ENCODE results near the gene MT2A. TPM values are rescaled to one million over a fixed set of nuclear protein-coding genes. Genes with fewer than 3 reads are reported as not detected.

Gene MT2A
- polyA plus RNA-seq, 3 donors = 26.6 to 27.3 (median 26.9) TPM

DNA sequence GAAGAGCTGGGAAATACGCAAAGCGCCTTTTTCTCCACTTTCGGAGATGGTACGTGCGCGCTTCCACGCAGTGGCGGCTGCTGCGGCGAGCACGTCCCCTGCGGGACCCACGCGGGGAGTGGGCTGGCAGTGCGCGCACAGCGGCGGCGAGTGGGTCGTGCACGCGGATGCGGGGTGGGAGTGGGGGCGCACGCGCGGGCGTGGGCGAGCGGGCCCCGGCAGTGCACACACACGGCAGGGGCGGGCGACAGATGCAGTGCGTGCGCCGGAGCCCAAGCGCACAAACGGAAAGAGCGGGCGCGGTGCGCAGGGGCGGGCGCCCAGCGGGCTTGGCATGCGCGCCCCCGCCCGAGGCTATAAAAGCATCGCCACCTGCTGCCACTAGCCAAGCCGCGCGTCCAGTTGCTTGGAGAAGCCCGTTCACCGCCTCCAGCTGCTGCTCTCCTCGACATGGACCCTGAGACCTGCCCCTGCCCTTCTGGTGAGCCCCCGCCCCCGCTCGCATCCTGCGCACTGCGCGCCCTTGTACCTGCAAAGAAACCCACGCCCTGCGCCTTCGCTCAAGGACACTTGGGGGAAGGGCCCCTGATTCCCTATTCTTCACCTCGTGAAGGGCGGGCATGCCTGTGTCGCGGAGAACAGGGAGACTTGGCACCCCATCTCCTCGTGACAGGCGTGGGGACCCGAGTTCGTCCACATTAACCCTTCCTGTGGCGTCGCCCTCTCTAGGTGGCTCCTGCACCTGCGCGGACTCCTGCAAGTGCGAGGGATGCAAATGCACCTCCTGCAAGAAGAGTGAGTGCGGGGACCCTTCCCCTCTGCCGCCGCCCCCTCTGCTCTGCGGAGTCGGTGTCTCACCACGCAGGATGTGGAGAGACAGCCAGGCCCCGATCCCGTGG lies 19.0 kb upstream of the MT2A start, which contains the start of gene MT3:
Gene MT3, plus strand, starts transcription at position 388 of the 899 bp plus-strand sequence. Its CDS starts 63 bp downstream, at position 451.
- DNase-seq = peak; percentile 31

DNA sequence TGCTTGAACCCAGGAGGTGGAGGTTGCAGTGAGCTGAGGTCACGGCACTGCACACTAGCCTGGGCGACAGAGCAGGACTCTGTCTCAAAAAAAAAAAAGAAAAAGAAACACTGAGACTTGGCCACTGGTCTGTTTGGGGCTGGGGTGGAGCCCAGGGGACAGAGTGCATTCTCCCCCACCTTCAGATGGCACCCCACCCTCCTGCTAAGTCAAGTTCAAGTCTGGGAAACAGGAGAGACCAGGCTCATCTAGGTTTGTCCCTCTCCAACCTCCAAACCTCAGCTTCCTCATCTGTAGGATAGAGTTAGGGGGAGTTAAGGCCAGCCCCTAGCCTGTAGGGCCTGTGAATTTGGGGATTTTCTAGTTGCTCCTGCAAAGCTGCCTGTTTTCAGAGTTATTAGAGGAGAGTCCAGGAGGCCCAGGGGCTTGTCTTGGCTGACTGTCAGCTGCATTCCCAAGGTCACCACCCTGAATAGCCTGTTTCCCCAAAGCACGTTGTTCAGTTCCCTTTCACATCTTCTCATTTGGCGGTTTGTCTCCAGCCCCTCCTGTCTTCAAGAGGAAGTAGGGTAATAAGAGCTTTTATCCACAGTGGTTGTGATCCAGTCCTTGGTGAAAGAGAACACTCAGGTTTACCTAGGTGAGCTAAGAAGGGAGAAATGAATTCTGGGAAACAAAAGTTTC lies 16.9 kb upstream of the MT2A start:
- DNase-seq = no peak

DNA sequence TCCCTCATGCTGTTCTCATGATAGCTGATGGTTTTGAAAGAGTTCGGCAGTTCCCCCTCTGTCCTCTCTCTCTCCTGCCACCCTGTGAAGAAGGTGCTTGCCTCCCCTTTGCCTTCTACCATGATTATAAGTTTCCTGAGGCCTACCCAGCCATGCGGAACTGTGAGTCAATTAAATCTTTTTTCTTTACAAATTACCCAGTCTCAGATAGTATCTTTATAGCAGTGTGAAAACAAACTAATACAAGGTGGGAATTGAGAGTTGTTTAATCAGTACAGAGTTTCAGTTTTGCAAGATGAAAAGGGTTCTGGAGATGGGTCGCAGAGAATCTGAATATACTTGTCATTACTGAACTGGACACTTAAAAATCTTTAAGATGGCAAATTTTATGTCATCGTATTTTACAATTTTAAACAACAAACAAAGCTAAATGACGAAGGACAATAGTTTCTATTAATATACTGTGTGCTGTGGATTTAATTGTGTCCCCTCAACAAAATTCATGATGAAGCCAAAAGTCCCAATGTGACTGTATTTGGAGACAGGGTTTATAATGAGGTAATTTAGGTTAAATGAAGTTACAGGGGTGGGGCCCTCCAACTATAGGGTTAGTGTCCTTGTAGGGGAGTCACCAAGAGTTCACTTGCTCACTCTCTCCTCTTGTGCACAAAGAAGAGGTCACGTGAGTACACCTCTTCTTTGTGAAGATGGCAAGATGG lies 14.7 kb upstream of the MT2A start:
- DNase-seq = no peak

DNA sequence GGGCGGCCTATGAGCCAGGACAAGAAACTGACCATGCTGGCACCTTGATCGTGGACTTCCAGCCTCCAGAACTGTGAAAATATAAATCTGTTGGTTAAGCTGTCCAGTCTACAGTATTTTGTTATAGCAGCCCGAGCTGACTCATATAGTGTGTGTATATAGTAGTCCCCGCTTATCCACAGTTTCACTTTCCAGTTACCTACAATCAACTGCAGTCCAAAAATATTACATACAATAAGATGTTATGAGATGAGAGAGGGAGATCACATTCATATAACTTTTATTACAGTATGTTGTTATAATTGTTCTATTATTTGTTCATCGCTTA lies 14.1 kb upstream of the MT2A start:
- no peak for DNase-seq

DNA sequence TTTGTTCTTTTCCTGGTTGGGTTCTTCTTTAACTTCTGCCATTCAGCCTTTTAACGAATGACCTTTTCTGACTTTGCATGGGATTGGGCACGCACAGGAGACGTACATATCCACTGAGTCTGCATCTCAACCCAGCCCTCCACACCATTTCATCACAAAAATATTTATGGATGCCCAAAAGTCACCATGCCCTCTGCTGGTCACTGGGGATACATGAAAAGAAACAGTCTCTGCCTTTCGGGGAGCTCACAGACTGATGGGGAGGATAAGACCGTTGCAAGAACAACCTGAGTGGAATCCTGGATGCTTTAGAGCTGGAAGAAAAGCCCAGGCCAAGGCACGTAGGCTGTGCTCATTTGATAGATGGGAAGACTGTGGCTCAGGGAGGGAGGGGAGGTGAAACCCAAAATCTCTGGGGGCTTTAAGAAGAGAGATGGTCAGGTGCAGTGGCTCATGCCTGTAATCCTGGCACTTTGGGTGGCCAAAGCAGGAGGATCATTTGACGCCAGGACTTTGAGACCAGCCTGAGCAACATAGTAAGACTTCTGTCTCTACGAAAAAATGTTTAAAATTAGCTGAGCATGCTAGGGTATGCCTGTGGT lies 7.9 kb upstream of the MT2A start:
- no peak for DNase-seq

DNA sequence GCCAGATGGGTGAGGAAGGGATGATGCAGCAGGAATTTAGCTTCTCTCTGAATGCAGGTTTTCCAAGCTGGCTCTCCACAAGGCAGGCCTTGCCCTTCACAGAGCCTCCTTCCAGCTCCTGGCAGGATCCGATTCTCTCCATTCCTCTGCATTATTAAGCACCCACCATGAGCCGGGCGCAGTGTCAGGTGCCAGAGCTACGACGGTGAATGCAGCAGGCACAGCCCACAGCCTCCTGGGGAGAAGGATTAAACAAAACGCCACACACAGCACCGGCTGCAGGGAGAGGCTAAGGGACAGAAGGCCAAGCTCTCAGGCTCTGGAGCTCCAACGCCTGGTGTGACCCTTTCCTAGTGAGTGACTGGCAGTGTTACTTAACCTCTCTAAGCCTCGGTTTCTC lies 7.1 kb upstream of the MT2A start:
- DNase-seq = no peak

DNA sequence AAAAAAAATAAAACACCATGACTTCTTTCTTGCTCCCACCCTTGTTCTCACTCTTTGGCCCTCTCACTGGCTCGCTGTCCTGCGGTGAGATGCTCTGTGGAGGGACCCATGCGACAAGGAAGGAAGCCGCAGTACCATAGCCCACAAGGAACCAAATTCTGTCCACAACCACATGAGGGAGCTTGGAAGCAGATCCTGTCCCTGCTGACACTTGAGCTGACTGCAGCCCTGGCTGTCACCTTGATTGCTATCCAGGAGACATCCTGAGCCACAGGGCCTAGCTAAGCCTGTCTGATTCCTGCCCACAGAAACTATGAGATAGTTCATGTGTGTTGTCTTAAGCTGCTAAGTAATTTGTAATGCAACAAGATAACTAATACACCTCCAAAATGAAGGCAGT lies 4.8 kb upstream of the MT2A start:
- DNase-seq = no peak

DNA sequence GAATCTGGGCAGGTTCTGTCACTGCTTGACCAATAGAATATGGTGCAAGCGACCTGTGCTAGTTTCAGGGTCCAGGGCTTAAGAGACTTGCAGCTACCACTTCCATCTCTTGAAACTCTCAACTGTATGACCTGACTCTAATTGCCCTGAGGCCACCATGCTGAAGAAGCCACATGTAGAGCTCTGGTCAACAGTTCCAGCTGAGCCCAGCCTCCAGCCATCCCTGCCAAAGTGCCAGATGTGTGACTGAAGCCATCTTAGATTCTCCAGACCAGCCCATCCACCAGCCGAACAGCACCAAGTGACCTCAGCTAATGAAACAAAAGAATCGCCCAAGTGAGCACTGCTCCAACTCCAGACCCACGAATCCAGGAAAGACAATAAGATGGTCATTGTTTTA lies 3.4 kb upstream of the MT2A start:
- DNase-seq = no peak

DNA sequence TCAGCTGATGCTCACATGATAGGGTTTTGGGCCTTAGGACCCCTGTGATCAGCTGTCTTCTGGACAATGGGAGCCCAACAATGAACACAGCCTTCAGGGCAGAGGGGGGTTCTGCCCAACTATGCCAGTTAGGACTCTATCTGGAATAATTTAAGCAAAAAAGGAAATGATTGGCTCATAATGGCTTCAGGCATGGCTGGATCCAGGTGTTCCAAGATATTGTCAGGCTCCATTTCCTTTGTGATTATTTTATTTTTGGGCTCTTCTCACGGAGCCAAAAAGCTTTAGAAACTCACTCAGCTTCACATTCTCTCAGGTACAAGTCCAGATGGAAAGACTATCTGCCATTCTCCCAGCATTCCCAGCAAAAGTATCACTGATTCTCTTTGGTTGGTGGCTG lies 2.9 kb upstream of the MT2A start:
- DNase-seq = no peak

DNA sequence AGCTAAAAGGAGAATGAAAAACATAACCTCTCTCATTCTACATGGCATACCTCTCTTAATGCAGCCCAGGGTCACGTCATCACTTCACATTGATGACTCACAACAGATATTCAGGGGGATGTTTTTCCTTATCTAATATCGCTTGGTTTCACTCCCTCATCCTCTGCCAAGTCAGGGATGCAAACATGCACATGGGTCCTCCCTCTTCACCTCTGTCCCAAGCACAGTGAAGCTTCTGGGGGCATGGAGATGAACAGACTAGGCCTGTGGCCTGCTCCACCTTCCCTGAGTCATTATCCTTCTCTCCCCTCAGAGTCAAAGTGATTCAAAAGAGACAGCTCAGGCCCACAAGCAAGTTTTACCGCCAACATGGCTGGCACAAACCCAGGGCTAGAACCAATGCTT lies 2.3 kb upstream of the MT2A start:
- no peak for DNase-seq

DNA sequence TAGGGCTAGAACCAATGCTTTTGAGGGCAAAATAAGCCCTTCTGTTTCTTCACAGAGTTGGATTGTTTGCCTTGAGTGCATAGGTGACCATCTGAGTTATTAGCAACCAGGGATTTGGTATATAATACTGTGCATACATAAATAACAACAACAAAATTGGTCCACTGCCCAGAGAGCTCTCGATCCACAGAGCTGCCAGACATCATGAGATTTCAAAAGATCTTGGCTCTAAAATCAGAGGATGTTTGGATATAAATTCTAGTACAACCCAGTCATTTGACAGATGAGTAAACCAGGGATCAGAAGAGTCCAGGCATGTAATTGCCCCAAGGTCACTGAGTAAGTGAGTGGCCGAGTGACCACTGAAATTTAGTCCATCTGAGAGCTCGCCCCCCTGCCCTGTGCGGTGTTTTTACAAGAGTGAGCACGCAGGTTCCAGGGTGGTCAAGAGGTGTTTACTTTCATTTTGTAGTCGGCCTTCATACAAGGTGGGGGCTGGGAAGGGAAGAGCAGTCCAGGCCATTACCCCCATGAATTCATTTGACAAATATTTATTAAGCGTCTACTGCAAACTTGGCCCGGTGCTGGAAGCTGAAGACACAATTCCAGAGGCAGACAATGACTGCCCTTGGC lies 1.8 kb upstream of the MT2A start:
- no peak for DNase-seq

DNA sequence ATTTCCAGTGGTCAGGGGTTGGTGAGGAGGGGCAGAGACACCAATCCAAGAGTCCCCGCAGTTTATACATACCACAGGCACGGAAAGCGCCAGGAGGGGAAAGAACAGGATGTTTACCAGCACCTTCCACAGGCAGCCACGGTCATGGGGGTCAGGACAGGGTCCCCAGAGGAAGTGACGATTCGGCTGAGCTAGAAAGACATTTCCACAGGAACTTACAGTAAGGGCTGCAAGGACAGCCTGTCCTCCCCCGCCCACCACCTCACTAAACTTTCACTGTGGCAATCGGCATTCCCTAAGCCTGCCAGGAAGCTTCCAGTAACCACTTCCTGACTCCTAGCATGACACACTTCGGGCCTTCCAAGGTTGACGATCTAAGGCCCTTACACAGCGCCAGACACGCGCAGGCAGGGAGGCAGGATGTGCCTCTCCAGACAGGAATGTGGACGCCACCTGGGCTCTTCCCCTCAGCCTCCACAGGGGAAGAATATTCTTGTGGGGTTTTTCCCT lies 1.2 kb upstream of the MT2A start:
- no peak for DNase-seq

DNA sequence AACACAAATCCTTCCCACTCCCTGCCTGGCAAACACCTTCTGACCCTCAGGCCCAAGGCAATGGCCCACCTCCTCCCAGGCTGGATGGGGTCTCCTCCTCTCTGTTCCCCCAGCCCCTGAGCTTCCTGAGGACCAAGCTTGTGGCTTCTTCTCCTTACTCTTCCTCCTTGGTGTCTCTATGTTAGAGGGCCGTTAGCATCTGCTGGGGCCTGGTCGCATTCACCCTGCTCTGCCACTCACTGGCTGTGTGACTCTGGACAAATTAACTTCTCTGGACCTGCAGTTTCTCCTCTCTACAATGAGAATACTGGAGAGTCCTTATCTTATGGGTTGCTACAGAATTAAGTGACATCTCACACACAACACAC lies 725 bp upstream of the MT2A start:
- DNase-seq = no peak

DNA sequence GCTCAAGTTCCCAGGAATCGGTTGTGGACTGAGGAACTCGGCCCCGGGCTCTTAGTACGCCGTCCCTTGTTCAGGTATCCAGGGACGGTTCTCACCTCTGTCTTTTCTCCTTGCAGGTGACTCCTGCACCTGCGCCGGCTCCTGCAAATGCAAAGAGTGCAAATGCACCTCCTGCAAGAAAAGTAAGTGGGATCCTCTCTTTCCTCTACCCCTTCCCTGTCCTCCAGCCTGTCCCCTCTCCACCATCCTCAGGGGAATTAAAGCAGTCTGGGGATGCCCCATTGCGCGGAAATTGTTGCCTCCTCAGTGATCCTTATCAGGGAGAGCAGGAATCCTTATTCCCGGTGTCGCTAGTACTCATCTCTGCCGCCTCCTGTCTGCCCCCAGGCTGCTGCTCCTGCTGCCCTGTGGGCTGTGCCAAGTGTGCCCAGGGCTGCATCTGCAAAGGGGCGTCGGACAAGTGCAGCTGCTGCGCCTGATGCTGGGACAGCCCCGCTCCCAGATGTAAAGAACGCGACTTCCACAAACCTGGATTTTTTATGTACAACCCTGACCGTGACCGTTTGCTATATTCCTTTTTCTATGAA lies 585 bp downstream of the MT2A start:
- no peak for DNase-seq

DNA sequence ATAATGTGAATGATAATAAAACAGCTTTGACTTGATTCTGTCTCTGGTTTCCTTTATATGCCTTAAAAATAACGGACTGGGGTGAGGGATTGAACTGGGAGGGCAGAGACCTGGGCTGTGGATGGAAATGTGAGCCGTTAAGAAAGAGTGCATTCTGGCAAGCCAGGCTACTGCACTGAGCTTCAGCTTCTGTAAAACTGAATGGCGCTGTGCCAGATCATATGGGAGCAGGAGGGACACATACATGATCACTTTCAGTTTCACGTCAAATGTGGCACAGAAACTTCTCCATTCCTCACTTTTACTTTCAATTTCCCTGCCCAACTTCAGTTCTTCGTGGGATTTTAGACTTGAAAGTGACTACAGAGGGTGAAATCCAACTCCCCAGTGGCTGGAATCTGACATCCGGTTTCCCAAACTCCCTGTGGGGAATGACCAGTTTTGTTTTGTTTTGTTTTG lies 1.1 kb downstream of the MT2A start:
- peak; percentile 79 for DNase-seq

DNA sequence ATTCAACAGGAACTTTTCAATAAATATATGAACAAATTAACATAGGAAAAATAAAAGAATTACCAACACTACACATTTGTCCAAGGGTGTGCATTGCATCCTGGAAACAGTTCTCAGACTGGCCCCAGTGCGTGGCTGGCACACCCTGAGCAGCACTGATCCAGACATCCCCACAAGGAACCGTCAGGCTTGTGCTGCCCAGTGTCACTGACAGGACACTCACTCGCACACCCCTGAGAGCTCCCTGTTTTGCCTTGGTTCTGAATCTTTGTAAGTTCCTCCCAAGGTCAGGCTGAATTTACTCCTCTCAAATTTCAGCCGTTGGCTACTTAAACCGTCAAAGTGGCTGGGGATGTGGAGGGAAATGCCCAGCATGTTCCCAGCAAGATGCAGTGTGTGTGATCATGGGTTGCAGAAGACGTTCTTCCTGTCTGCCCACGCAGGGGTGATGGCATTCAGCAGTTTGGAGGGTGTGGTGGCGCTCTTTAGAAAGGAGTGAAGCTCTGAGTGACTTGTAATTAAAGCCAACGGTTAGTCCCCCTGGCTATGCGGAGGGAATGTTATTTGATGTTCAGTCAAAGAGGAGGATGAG lies 1.7 kb downstream of the MT2A start:
- no peak for DNase-seq

DNA sequence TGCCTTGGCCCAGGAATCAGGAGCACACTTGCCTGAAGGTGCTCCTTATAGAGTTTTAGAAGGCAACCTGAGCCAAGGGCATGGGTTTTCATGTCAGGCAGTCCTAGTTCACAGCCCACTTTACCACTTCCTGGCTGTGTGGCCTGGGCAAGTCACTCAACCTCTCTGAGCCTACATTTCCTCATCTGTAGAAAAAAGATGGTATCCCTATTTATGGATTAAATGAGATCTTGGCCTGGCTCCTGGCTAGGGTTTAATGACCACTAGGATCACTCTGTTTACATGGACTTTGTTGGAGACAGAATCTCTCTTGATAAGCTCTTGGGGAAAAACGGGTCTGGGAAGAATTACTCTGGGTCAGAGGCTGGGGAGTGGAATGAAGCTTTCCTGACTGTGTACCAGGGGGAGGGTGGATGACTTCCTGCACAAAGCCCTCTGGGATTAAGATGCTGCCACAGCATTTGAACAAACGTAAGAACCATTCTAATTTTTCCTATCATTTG lies 2.3 kb downstream of the MT2A start:
- no peak for DNase-seq

DNA sequence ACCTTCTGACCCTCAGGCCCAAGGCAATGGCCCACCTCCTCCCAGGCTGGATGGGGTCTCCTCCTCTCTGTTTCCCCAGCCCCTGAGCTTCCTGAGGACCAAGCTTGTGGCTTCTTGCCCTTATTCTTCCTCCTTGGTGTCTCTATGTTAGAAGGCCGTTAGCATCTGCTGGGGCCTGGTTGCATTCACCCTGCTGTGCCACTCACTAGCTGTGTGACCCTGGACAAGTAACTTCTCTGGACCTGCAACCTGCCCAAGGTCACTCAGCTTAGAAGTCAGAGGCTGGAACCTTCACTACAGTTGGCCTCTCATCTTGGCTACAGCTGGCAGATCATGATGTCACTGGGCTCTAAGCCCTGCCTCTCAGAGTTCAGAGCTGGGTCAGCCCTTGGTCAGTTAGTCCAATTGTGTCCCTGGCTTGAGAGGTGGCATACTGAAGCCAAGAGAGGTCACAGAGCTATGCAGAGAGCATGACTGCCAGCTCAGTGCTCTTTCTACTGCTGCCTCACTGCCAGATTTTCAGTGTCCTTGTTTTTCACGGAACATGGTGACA lies 3.0 kb downstream of the MT2A start:
- no peak for DNase-seq

DNA sequence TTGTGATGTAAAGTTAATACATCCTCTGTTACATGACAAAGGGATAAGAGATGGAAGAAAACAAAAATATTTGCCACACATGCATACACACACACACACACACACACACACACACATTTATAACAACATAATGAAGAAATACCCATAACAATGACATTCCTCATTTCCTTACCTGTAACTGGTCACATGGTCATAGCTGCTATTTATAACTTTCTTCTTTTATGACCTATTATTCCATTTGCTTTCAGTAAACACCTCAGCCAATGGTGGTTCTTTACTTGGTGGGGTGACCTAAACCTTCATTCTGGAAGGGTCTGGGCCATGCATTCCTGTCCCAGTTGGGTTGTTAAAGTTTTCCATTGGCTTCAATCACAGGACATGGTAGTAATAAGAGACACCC lies 5.3 kb downstream of the MT2A start:
- no peak for DNase-seq

DNA sequence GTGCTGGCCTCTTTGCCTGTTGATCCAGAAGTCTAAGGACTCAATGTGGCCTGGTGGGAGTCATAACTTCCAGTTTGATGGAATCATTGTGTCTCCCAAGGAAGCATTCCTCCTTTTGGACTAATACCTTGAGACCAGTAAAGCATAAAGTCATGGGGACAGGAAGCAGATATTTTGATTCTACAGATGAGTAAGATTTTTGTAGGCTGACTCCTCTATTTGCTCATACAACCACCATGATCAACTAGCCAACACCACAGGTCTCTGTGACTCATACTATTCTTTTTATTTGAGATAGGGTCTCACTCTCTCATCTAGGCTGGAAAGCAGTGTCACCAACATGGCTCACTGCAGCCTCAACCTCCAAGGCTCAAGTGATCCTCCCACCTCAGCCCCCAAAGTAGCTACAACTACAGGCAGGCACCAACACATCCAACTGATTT lies 6.2 kb downstream of the MT2A start:
- no peak for DNase-seq

All from renal pelvis (tissue), 4 donors.